ENCODE data around the gene TSPYL1.
"Not testable (repeated sequence)": the region's sequence is repeated elsewhere in the genome, so short reads cannot be mapped to it uniquely, and the experiment has no call there.

TSPYL1 gene

DNA sequence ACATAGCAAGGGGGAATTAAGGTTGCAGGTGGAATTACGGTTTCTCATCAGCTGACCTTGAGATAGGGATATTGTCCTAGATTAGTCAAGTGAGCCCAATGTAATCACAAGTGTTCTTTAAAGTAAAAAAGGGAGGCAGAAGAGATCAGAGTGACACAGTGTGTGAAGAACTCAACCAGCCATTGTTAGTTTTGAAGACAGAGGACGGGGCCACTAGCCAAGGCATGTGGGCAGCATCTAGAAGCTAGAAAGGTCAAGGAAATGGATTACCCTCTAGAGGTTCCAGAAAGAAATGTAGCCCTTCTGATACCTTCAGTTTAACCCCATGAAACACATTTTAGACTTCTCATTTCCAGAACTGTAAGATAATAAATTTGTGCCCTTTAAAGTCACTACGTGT is 18.5 kb upstream of the TSPYL1 start:
- DNase-seq (ENCODE audit: low spot score): no peak

DNA sequence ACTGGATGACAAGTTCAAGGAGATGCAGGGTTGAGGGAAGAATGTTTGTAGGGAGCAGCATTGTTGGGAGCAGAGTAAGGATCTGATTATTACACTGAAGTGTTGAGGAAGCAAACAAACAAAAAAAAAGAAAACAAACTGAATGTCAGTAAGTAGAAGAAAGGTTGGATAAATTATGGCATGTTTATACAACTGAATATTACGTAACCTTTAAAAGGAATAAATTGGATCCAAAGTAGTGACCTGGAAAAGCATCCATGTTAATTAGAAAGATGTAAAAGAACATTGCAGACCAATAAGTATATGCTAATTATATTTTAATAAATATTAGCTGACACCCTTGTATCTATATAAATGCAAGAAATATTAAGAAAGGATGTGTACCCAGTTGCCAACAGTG is 12.8 kb upstream of the TSPYL1 start:
- no peak for DNase-seq (ENCODE audit: low spot score)

DNA sequence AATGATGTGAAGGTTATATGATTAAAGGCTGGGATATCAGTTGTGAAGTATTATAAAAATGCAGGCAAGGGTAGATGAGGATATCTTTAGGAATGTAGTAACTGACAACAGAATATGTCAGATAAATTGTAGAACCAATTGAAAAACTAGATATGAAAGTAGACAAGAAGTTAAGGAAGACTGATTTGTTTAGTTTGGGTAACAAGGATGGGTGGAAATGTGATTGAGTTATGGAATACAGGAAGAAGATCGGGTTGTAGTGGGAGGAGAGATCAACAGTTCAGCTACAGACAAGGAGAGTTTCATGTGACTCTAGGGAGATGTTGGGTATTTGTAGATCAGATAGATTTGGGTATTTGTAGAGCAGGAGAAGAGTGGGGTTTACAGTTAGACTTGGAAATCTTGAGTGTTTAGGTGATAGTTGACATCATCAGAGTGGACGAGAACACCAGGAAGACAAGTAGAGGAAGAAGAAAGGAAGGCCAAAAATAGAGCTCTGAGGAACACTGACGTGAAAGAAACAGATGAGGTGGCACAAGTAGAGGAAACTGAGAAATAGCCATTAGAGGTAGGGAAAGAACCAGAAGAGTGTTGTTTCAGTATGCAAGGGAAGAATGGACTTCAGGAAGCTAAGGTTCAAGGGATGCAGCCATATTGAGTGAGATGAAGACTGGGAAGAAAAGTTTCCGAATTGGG is 12.1 kb upstream of the TSPYL1 start:
- DNase-seq (ENCODE audit: low spot score): no peak

DNA sequence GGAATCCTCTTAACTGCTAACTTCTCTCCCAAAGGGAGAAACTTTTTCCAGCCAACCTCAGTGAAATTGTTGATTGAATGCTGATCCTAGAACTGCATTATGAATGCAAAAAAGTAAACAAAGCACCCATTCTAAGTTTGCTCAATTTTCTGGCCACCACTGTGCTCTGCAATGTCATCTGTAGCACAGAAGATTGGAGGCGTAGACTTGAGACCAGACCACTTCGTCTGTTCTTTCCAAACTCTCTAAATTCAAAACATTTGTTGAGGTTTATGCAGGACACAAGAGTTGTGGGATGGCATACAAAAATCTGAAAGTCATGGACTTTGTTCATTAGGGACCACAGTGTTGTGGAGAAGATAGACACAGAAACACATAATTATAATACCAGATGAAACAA is 11.1 kb upstream of the TSPYL1 start:
- DNase-seq (ENCODE audit: low spot score): no peak

GRCh38 chr6:116289876-116290275 is 10.1 kb upstream of the TSPYL1 start:
- no peak for DNase-seq (ENCODE audit: low spot score)

DNA sequence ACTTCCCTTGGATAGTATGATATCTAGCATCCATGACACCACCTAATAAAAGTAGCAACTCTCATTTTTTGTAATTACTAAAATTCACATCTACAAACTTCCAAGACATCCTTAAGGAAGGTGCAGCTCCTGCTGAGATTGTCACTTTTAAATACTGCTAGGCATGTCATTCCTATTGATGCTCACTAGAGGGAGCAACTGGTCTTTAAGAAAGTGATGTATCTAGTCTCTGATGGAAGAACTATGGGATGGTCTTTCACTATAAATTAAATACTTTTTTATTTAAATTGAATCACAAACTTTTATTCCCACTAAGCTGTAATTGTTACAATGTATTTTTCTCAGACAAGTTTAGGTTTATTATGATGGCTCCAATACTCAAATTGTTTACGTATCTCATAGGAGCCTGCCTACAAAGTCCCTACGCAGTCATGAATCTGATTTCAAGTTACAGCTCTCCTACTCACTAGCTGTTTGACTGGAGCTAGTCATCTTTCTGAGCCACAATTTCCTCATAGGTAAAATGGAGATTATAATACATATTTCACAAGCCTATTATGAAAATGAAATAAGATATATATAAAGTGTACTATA is 8.1 kb upstream of the TSPYL1 start:
- DNase-seq (ENCODE audit: low spot score): peak; percentile 23

DNA sequence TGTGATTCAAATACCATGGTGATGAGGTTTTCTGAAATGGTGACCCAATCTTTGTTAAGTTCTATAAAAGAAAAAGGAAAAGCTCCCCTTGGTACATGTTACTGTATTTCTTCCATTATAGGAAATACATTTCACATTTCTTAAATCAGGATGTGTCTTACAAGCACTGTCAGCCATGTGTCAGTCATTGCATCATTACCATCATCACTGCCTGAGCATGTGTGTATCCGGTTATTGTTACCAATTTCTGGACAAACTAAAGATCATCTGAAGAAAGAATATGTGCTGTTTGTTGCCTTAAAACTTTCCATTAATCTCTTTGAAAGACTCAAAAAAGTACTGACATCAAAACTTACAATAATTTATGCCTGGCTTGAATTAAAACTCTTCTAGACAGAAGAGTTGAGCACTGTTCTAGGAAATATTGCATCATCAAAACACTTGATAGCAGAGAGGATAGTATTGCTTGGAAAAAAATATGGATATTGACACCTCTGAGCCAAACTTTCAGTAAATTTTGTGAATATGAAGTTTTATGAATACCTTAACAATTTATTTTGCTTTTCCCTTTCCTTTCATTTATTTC is 7.1 kb upstream of the TSPYL1 start:
- no peak for DNase-seq (ENCODE audit: low spot score)

DNA sequence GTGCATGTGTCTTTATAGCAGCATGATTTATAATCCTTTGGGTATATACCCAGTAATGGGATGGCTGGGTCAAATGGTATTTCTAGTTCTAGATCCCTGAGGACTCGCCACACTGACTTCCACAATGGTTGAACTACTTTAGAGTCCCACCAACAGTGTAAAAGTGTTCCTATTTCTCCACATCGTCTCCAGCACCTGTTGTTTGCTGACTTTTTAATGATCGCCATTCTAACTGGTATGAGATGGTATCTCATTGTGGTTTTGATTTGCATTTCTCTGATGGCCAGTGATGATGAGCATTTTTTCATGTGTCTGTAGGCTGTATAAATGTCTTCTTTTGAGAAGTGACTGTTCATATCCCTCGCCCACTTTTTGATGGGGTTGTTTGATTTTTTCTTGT is 5.3 kb upstream of the TSPYL1 start:
- DNase-seq (ENCODE audit: low spot score): not testable (repeated sequence)

DNA sequence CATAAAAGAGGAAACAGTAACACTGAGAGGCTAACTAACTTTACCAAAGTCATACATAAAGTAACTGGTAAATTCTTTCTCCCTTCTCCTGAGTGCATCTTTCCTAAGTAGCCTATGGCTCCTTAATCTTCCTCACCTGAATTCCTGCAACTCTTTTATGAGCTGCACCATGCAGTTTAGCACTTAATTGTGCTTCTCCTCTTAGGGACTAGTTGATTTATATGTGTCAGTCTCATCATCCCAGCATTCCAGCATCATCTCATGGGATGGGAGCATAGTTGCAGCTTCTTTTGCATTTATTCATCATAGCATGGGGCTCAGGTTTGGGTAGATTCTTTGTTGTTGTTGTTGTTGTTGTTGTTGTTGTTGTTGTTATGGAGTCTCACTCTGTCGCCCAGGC is 3.5 kb upstream of the TSPYL1 start:
- DNase-seq (ENCODE audit: low spot score): no peak

- no peak for DNase-seq (ENCODE audit: low spot score)
These were observed 3.0 kb upstream of the TSPYL1 start for GRCh38 chr6:116282698-116283097.

DNA sequence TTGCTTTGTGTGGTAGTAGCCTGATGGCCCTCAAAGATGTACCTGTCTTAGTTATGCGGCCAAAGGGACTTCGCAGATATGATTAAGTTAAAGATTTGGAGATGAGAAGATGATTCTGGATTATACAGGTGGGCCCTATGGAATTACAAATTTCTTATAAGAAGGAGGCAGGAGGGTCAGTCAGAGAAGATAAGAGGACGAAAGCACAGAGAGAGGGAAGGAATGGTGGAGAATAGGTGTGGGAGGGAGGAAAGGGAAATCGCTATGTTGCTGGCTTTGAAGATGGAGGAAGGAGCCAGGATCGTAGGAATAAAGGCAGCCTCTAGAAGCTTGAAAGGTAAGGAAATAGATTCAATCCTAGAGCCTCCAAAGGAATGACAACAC is 1.2 kb upstream of the TSPYL1 start:
- no peak for DNase-seq (ENCODE audit: low spot score)

GRCh38 chr6:116280161-116280932 is 617 bp upstream of the TSPYL1 start:
- DNase-seq (ENCODE audit: low spot score): no peak

DNA sequence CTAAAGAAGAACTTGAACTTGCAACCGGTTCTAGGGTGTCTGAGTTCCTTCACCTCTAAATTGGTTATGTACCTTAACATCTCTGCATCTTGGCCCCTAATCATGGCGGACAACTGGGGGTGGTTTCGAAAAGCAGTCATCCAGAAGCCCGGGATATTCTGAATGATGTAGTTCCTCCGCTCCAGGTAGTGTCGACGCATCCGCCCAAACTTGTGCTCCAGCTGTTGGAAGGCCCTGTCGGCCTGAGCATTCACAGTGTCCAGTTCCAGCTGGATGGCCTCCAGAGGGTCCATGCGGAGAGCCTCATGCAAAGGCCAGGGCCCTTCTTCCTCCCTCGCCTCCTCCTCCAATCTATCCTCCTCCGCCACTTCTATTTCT is 887 bp downstream of the TSPYL1 start:
- no peak for DNase-seq (ENCODE audit: low spot score)

DNA sequence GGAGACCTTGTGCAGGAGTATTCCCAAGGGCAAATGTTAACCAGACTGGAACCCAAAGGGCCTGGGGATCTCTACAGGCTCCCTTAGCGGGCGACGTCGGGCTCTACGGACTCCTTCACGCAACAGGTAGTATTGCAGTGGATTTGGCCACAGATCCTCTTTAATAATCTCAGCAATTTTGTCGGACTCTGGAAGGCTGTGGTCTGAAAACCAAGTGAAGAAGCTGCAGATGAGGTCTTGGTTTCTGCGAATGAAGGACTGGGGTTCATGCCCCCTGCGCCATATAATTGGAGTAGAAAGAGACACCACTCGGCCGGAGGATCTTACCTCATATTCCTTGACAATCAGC is 1.3 kb downstream of the TSPYL1 start:
- DNase-seq (ENCODE audit: low spot score): no peak

- no peak for DNase-seq (ENCODE audit: low spot score)
These were observed 2.6 kb downstream of the TSPYL1 start for GRCh38 chr6:116277124-116277523.

DNA sequence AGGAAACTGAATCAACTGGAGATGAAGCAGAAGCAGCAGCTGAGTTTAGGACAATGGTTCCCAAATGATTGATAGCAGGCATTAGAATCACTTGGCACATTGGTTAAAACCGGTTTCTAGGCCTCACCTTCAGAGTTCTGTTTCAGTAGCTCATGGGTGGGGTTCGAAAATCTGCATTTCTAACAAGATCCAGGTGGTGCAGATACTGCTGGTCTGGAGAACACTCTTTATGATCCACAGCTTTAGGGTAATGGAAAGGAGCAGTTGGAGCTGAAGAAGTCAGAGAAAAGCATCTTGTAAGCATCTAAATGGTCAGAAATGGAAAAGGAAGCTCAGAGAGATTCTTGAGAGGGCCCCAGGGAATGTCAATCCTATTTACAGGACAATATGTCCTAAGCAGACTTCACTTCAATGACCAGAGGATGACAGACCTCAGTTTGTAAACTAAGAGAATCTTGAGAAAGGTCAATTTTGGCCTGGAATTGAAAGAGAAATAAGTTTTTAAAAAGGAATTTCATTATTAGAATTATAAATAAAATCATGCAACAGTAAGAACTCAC is 8.5 kb downstream of the TSPYL1 start:
- no peak for DNase-seq (ENCODE audit: low spot score)

GRCh38 chr6:116268589-116269293 is 11.0 kb downstream of the TSPYL1 start:
- peak; percentile 56 for DNase-seq (ENCODE audit: low spot score)

GRCh38 chr6:116267836-116268588 is 11.7 kb downstream of the TSPYL1 start:
- DNase-seq (ENCODE audit: low spot score): no peak

DNA sequence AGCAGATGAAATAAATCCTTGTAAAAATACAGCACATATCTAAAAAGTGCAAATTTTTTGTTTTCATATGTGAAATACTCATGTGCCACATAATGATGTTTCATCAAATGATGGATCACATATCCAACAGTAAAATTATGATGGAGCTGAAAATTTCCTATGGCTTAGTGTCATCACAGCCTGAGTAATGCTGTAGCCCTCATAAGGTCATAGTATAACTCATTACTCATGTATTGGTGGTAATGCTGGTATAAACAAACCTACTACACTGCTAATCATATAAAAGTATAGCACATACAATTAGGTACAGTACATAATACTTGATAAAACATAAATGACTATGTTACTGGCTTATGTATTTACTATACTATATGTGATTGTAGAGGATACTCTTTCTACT is 12.9 kb downstream of the TSPYL1 start:
- no peak for DNase-seq (ENCODE audit: low spot score)

- no peak for DNase-seq (ENCODE audit: low spot score)
These were observed 14.5 kb downstream of the TSPYL1 start for GRCh38 chr6:116265041-116265829.

DNA sequence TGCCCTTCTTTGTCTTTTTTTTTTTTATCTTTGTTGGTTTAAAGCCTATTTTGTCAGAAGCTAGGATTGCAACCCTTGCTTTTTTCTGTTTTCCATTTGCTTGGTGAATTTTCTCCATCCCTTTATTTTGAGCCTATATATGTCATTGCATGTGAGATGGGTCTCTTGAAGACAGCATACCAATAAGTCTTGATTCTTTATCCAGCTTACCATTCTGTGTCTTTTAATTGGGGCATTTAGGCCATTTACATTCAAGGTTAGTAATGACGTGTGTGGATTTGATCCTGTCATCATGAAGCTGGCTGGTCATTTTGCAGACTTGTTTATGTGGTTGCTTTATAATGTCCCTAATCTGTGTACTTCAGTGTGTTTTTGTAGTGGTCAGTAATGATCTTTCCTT is 16.4 kb downstream of the TSPYL1 start:
- DNase-seq (ENCODE audit: low spot score): no peak
